KG1 (cell line): ENCODE results near the gene IL1B.

Experiments used
- DNase-seq: peaks from one replicate; lab custom pipeline; 2025; lab: John Stamatoyannopoulos, UW

The IL1B gene

DNA sequence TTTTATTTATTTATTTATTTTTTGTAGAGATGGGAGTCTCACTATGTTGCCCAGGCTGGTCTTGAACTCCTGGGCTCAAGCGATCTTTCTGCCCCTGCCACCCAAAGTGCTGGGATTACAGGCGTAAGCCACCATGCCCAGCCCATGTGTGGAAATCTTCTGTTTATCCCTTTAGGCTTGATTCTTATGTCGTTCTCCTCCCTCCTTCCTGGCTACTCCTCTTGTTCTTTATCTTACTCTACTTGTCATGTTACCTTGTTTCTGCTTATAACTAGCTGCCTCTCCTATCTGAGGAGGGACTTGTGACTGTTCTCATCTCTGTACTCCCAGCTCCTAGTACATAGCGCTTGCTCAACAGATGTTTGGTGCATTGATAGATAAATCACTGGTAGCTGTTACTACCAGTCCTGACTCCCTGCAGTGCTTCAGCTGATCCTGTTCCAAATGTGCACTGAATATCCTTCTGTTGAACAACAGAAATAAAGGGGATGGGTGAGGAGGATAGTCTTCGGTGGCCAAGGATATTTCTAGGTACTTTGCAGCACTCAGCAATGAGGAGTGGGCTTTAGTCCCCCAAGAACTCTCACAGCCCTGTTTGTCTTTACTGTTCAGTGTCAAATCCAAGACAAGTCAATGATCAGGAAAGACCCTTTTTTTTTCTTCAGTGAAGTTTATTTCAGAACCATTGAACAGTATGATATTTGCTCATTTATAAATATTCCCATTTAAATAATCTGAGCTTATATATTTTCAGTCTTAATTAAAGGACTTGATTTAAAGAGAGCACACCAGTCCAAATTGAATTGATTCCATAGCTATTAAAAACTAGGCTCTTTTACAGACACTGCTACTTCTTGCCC lies 7.2 kb downstream of the IL1B start:
- DNase-seq, result no peak

- DNase-seq, result no peak
Measured at GRCh38 chr2:112828251-112828691, 8.3 kb downstream of the IL1B start.

DNA sequence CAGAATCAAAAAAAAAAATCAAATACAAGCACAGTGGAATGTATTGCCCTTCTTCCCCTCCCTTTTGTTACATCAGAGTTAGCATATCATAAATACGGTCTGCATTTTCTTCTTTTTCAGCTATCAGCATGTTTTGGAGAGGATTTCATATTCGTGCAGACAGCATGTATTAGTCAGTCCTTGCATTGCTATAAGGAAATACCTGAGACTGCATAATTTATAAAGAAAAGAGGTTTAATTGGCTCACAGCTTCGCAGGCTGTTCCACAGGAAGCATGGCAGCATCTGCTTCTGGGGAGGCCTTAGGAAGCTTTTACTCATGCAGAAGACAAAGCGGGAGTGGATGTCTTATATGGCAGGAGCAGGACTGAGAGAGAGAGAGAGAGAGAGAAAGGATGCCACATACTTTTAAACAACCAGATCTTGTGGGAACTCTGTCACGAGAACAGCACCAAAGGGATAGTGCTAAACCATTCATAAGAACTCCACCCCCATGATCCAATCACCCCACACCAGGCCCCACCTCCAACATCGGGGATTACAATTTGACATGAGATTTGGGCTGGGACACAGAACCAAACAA lies 8.9 kb downstream of the IL1B start:
- DNase-seq, result no peak

DNA sequence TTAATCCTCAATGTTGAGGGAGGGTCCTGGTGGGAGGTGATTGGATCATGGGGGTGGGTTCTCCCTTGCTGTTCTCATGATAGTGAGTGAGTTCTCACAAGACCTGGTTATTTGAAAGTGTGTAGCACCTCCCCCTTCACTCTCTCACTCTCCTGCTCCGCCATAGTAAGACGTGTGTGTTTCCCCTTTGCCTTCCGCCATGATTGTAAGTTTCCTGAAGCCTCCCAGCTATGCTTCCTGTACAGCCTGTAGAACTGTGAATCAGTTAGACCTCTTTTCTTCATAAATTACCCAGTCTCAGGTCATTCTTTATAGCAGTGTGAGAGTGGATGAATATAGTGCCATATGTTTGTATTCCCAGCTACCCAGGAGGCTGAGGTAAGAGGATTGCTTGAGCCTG lies 9.6 kb downstream of the IL1B start:
- DNase-seq, result no peak

- no peak for DNase-seq
Measured at GRCh38 chr2:112825706-112826105, 10.9 kb downstream of the IL1B start.

DNA sequence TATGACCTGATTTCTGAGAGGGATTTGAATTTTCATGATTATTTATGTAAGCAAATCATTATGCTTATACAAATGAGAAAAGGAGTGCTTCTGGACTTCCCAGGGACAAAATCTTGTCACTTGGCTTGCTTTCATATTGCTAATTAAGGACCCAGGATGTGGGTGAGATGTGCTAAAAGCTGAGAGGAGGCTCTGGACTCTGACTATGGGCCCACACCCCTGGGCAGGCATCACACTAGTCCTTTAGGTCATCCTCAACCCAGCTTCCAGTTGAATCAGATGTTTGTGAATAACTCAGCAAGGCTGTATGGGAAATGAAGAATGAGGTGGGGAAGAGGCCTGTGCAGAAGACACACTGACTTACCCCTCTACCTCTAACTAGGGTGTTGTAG lies 11.9 kb downstream of the IL1B start:
- no peak for DNase-seq

- no peak for DNase-seq
Measured at GRCh38 chr2:112821682-112822081, 14.9 kb downstream of the IL1B start.

DNA sequence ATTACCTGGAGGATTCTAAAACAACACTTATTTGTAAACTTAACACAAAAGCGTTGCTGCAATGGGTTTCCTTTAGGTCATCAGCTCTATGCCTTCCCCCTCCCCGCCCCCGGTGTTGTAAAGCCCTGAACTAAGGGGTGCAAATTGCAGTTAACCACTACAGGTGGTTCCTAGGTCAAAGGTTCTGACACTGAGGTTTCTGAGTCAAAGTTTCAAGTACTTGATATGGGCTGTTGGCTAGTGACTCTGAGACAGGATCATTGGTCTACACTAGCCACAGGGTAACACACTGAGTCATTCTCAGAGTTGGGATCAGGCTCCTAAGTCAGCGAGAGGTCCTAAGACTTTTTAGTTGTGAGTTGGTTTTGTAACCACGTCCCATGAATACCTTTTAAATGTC lies 15.4 kb downstream of the IL1B start:
- DNase-seq, result no peak

- DNase-seq, result no peak
Measured at GRCh38 chr2:112820343-112820742, 16.2 kb downstream of the IL1B start.

DNA sequence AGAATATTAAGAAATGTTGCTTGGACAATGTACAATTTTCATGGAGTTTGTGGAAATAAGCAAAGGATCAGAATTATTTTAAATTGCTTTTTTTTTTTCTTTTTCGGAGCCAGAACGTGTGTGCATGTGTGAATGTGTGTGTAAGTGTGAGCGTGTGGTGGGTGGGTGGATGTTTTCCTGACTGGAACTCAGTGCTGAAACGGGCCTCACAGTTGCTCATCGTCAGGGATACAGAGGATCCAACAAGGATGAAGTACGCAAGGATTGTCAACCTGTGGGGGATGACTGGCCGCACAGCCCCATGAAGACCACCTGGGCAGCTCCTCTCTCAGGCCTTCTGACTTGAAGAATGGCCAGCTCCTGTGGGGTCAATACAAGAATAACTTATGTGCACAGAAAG lies 17.5 kb downstream of the IL1B start:
- DNase-seq, result no peak

DNA sequence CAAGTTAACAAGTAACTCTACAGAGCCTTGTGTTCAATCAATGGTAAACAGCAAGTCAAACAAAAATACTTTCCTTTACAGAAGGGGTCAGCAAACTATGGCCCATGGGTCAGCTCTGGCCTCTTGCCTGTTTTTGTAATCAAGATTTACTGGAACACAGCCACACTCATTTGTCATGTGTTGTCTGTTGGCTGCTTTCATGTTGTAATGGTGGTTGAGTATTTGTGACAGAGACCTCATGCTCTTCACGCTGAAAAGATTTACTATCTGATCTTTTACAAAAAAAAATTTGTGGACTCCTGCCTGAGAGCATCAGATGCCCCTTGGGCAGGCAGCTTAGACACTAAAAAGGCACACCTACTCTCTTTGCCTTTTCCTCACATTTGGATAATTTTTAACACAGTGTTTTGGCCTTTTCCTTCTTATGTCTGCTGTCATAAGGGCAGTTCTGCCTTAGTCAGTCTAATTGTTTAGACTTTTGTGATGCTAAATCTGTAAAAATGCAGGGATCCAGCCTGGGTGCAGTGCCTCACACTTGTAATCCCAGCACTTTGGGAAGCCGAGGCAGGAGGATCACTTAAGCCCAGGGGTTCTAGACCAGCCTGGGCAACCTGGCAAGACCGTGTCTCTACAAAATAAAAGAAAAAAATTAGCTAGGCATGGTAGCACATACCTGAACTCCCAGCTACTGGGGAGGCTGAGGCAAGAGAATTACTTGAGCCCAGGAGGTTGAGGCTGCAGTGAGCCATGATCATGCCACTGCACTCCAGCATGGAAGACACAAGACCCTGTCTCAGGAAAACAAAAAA lies 18.3 kb downstream of the IL1B start:
- DNase-seq, result no peak

DNA sequence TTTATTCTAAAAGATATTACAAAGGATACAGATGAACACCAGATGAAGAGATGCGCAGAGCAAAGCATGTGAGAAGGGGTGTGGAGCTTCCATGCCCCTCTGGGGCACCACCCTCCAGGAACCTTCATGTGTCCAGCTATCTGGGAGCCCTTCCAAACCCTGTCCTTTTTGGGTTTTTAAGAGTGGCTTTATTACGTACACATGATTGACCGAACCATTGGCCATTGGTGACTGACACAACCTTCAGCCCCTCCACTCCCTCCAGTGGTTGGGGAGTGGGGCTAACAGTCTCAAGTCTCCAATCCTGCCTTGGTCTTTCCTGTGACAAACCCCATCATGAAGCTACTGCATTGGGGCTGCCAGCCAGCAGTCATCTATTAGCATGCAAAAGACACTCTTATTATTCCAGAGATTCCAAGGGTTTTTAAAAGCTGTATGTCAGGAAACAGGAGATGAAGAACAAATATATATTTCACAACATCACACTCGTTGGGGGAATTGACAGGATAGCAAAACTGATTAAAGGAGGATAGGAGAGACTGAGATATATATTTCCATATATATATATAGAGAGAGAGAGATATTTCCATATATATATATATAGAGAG lies 19.4 kb downstream of the IL1B start:
- no peak for DNase-seq

GRCh38 chr2:112814278-112814677 lies 22.3 kb downstream of the IL1B start:
- no peak for DNase-seq

GRCh38 chr2:112813280-112813966 lies 23.2 kb downstream of the IL1B start:
- DNase-seq, result no peak

DNA sequence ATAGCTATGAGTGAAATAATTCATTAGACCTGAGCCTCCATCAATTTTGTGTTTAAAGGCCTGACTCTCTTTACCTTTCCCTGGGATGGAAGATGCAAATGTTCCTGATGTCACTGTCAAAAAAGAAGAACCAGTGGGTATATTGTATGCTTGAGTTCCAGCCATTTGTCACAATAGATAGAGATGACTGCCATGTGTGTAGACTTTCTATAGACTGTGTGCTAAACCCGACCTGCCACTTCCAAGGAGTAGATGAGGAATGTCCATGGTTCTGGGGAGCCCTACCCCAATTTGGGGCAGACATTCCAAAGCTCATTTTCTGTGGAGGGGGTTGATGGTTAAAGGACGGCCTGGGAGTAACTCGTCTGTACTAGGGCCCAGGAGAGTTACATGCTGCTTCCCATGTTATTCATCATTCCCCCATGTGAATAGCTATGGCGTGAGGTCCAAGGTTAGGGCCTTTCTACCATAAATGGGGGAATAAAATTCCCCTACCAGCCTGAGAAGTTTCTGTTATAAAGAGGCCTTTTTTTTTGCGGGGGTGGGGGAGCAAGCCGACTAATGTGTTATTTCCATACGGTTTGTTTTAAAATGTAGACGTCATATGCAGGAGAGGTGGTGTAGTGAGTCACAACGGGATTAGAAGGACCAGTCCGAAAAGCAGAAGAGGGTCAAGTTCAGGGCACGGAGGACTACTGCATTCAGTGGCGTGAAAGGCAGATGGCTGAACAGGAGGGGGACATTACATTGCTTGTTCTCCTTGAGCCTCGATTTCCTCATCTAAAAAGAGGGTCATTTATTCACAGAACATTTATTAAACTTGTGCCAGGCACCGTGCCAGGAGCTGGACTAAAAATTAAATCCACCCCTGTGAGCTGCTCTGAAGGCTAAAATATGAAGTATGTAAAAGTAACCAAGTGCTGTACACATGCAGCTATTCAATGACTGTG lies 24.0 kb downstream of the IL1B start:
- no peak for DNase-seq

- DNase-seq, result no peak
Measured at GRCh38 chr2:112811841-112812306, 24.7 kb downstream of the IL1B start.

GRCh38 chr2:112811276-112811831 lies 25.2 kb downstream of the IL1B start:
- no peak for DNase-seq

GRCh38 chr2:112809112-112809511 lies 27.5 kb downstream of the IL1B start:
- no peak for DNase-seq

- DNase-seq, result no peak
Measured at GRCh38 chr2:112807233-112807807, 29.3 kb downstream of the IL1B start.

- DNase-seq, result no peak
Measured at GRCh38 chr2:112805542-112805941, 31.0 kb downstream of the IL1B start.
